ENCODE results near the gene SSBP2. TPM values are rescaled to one million over a fixed set of nuclear protein-coding genes. Genes with fewer than 3 reads are reported as not detected.

Gene SSBP2
- total and polyA plus RNA-seq, 2 of the 8 experiments (the other 6 are each of a cell fraction or from before 2014, with no cell fraction given), result 21.5 to 36.2 TPM

GRCh38 chr5:81642210-81642609 lies 108.7 kb downstream of the SSBP2 start:
- Histone ChIP-seq H3K36me3 (ENCODE audit: control insufficient read depth in 2 of 4, insufficient read depth in 4 of 4, low read length in 3 of 4) (no peaks in the 10 kb centered on the region), H3K4me3 (ENCODE audit: extremely low read depth in 1 of 4, insufficient read depth in 2 of 4, low read depth in 3 of 4, low read length in 4 of 4) (no peak overlapping the region), H3K27me3 (replicated peaks in 1 of 4; ENCODE audit: control insufficient read depth in 3 of 4, extremely low read depth in 1 of 4, insufficient read depth in 3 of 4, low read length in 3 of 4) (no peaks in the 10 kb centered on the region), H3K27ac (ENCODE audit: low read depth, low read length) (no peak overlapping the region), H4K5ac (ENCODE audit: insufficient read length, low read depth, low read length) (no peak overlapping the region), H3K4me2 (ENCODE audit: insufficient read depth in 1 of 2, low read depth in 2 of 2, low read length in 2 of 2) (no peak overlapping the region), H2BK12ac (ENCODE audit: low read depth, low read length) (no peak overlapping the region), H3K4me1 (replicated peaks in 1 of 4; ENCODE audit: control insufficient read depth in 3 of 4, insufficient read depth in 4 of 4, low read length in 3 of 4) (no peaks in the 10 kb centered on the region), H3K9ac (replicated peaks in 1 of 4; ENCODE audit: extremely low read depth in 1 of 4, low read depth in 3 of 4, low read length in 3 of 4) (no peak overlapping the region), H4K91ac (replicated peaks; ENCODE audit: insufficient read length, low read length) (no peak overlapping the region), H2BK5ac (ENCODE audit: low read depth, low read length) (no peak overlapping the region), H4K8ac (ENCODE audit: extremely low read depth, insufficient read depth, low read length) (no peak overlapping the region), H3K14ac (ENCODE audit: insufficient read length) (no peak overlapping the region), H2AFZ (ENCODE audit: low read length) (no peak overlapping the region), H3K23ac (ENCODE audit: insufficient read length) (no peak overlapping the region), H2BK15ac (ENCODE audit: low read length) (no peak overlapping the region), H2BK20ac (ENCODE audit: low read length) (no peak overlapping the region), H3K4ac (replicated peaks; ENCODE audit: insufficient read length, low read depth, low read length) (no peak overlapping the region), H4K20me1 (replicated peaks in 1 of 2; ENCODE audit: control insufficient read depth in 1 of 2, insufficient read depth in 2 of 2, low read length in 2 of 2) (no peaks in the 10 kb centered on the region), H3K79me1 (ENCODE audit: low read depth, low read length) (no peaks in the 10 kb centered on the region), H3K23me2 (ENCODE audit: low read depth, low read length) (no peaks in the 10 kb centered on the region), H3K56ac (replicated peaks; ENCODE audit: insufficient read length, low read depth, low read length) (no peak overlapping the region), H2AK5ac (ENCODE audit: low read depth, low read length) (no peak overlapping the region), H3K9me3 (ENCODE audit: insufficient read depth in 2 of 2, low read depth in 1 of 2, low read length in 1 of 2) (no peaks in the 10 kb centered on the region), H3K79me2 (ENCODE audit: control insufficient read depth in 1 of 2, insufficient read depth in 2 of 2, low read length in 2 of 2) (no peaks in the 10 kb centered on the region), H2BK120ac (replicated peaks; ENCODE audit: low read depth, low read length) (no peak overlapping the region), H3K18ac (ENCODE audit: extremely low read depth, low read length) (no peak overlapping the region)
- CTCF ChIA-PET (ENCODE audit: partially characterized antibody), result no interaction called here
- TF ChIP-seq ATF2 (IDR thresholded peaks at IDR 0.05; ENCODE audit: low read length) (no peak), RNF2 (IDR thresholded peaks at IDR 0.05; ENCODE audit: borderline replicate concordance, low read depth, low read length, missing control alignments, poor library complexity, severe bottlenecking) (no peak), JUN (IDR thresholded peaks at IDR 0.05; ENCODE audit: low read depth, low read length) (no peak), TCF12 (IDR thresholded peaks at IDR 0.05; ENCODE audit: low read depth, low read length) (no peak), RFX5 (IDR thresholded peaks at IDR 0.05; ENCODE audit: borderline replicate concordance, low read depth, low read length) (no peak)
- POLR2A ChIA-PET (ENCODE audit: partially characterized antibody), result no interaction called here
- no peak for FAIRE-seq
- DNase-seq (ENCODE audit: low read depth in 1 of 2, low spot score in 2 of 2), result no peak
